Effector memory CD4-positive, alpha-beta T cell (primary cell): Measurements from ENCODE around the gene CASKIN1.

Experiments used
- DNase-seq, 3 donors: peaks; one replicate each; pipeline ENCODE4 v3.0.0-alpha.2; 2020
- H3K27ac ChIP-seq: 2 replicates; pipeline ENCODE4 v1.7.0; 2013; ENCODE audit warnings: mild to moderate bottlenecking, low read length, moderate library complexity; ENCODE audit not compliant: insufficient read depth, poor library complexity, severe bottlenecking
- H3K27me3 ChIP-seq: replicated peaks from 2 replicates; pipeline ENCODE4 v1.7.0; 2013; ENCODE audit warnings: mild to moderate bottlenecking, low read length; ENCODE audit not compliant: insufficient read depth, control insufficient read depth, poor library complexity, severe bottlenecking
- H3K36me3 ChIP-seq: 2 replicates; pipeline ENCODE4 v1.7.0; 2013; ENCODE audit warnings: mild to moderate bottlenecking, low read length, moderate library complexity; ENCODE audit not compliant: control insufficient read depth, insufficient read depth
- H3K4me1 ChIP-seq: 2 replicates; pipeline ENCODE4 v1.7.0; 2013; ENCODE audit warnings: low read length, mild to moderate bottlenecking; ENCODE audit not compliant: control insufficient read depth, insufficient read depth, poor library complexity, severe bottlenecking
- H3K4me3 ChIP-seq: 2 replicates; pipeline ENCODE4 v1.7.0; 2013; ENCODE audit warnings: low read length, low read depth, mild to moderate bottlenecking; ENCODE audit not compliant: insufficient read depth, poor library complexity, severe bottlenecking
- H3K9me3 ChIP-seq: 2 replicates; pipeline ENCODE4 v1.7.0; 2013; ENCODE audit warnings: mild to moderate bottlenecking, low read length, moderate library complexity; ENCODE audit not compliant: control insufficient read depth

CASKIN1 gene

GRCh38 chr16:2209258-2210008 is 13.0 kb upstream of the CASKIN1 start:
- H3K27ac ChIP-seq = no peak overlapping the region
- H3K4me3 ChIP-seq = no peak overlapping the region
- H3K9me3 ChIP-seq = no peaks in the 10 kb centered on the region
- H3K27me3 ChIP-seq = no peaks in the 10 kb centered on the region
- DNase-seq = no peak
- peaks cover 34% of the 10 kb centered on the region for H3K4me1 ChIP-seq
- peaks cover 21% of the 10 kb centered on the region for H3K36me3 ChIP-seq

- H3K27ac ChIP-seq = no peak overlapping the region
- H3K4me3 ChIP-seq = no peak overlapping the region
- DNase-seq = no peak
- H3K9me3 ChIP-seq = no peaks in the 10 kb centered on the region
- no peaks in the 10 kb centered on the region for H3K27me3 ChIP-seq
- peaks cover 21% of the 10 kb centered on the region for H3K36me3 ChIP-seq
- peaks cover 33% of the 10 kb centered on the region for H3K4me1 ChIP-seq
Measured at GRCh38 chr16:2208772-2209171, 12.4 kb upstream of the CASKIN1 start.

- H3K4me3 ChIP-seq = no peak overlapping the region
- H3K27ac ChIP-seq = no peak overlapping the region
- H3K36me3 ChIP-seq = peaks cover 21% of the 10 kb centered on the region
- no peaks in the 10 kb centered on the region for H3K27me3 ChIP-seq
- H3K4me1 ChIP-seq = peaks cover 28% of the 10 kb centered on the region
- H3K9me3 ChIP-seq = no peaks in the 10 kb centered on the region
- DNase-seq = no peak
Measured at GRCh38 chr16:2208308-2208707, 11.9 kb upstream of the CASKIN1 start.

- DNase-seq = no peak
- peaks cover 21% of the 10 kb centered on the region for H3K36me3 ChIP-seq
- no peak overlapping the region for H3K27ac ChIP-seq
- peaks cover 24% of the 10 kb centered on the region for H3K4me1 ChIP-seq
- H3K27me3 ChIP-seq = no peaks in the 10 kb centered on the region
- no peaks in the 10 kb centered on the region for H3K9me3 ChIP-seq
- no peak overlapping the region for H3K4me3 ChIP-seq
Measured at GRCh38 chr16:2207872-2208271, 11.5 kb upstream of the CASKIN1 start.

GRCh38 chr16:2206780-2207433 is 10.5 kb upstream of the CASKIN1 start:
- Histone ChIP-seq H3K4me3 (no peak overlapping the region), H3K4me1 (peaks cover 20% of the 10 kb centered on the region), H3K27ac (no peak overlapping the region), H3K9me3 (no peaks in the 10 kb centered on the region), H3K36me3 (peaks cover 21% of the 10 kb centered on the region), H3K27me3 (no peaks in the 10 kb centered on the region)
- no peak for DNase-seq

GRCh38 chr16:2206420-2206779 is 10.0 kb upstream of the CASKIN1 start:
- no peaks in the 10 kb centered on the region for H3K9me3 ChIP-seq
- H3K4me1 ChIP-seq = peaks cover 20% of the 10 kb centered on the region
- DNase-seq = no peak
- peaks cover 21% of the 10 kb centered on the region for H3K36me3 ChIP-seq
- peak overlapping the region; percentile 97 for H3K27ac ChIP-seq
- H3K27me3 ChIP-seq = no peaks in the 10 kb centered on the region
- peak overlapping the region; percentile 96 for H3K4me3 ChIP-seq

- Histone ChIP-seq H3K27me3 (no peaks in the 10 kb centered on the region), H3K4me3 (peak overlapping the region; percentile 96), H3K9me3 (no peaks in the 10 kb centered on the region), H3K4me1 (peaks cover 20% of the 10 kb centered on the region), H3K27ac (peak overlapping the region; percentile 97), H3K36me3 (peaks cover 21% of the 10 kb centered on the region)
- DNase-seq = no peak
Measured at GRCh38 chr16:2205967-2206313, 9.5 kb upstream of the CASKIN1 start.

- H3K4me3 ChIP-seq = peak within 1 kb of the TSS; percentile 96
- H3K4me1 ChIP-seq = peaks cover 20% of the 10 kb centered on the region
- DNase-seq = peak; percentile 88 to 89 (median 89)
- peak within 1 kb of the TSS; percentile 97 for H3K27ac ChIP-seq
- H3K36me3 ChIP-seq = peaks cover 21% of the 10 kb centered on the region
- H3K27me3 ChIP-seq = no peaks in the 10 kb centered on the region
- no peaks in the 10 kb centered on the region for H3K9me3 ChIP-seq
Measured at GRCh38 chr16:2205104-2205966, 8.9 kb upstream of the CASKIN1 start, which contains the start of gene MLST8. Gene MLST8, plus strand, starts transcription at chr16:2205454. Its CDS starts 632 bp downstream, at chr16:2206086.

- DNase-seq = no peak
- Histone ChIP-seq H3K4me3 (peak overlapping the region; percentile 96), H3K27ac (peak overlapping the region; percentile 97), H3K4me1 (peaks cover 20% of the 10 kb centered on the region), H3K9me3 (no peaks in the 10 kb centered on the region), H3K27me3 (no peaks in the 10 kb centered on the region), H3K36me3 (peaks cover 21% of the 10 kb centered on the region)
Measured at GRCh38 chr16:2204416-2205103, 8.2 kb upstream of the CASKIN1 start.
